SU-DHL-6 (cell line): ENCODE data around the gene NOP16.

Source experiments
- CTCF ChIP-seq: fragments of 200-600 bp; sonication (generic); IDR thresholded peaks from one replicate; pipeline ENCODE4 v1.5.1; 2017; ENCODE audit warnings: antibody characterized with exemption, mild to moderate bottlenecking, low read length, moderate library complexity; ENCODE audit not compliant: insufficient read depth, poor library complexity, severe bottlenecking
- EZH2phosphoT487 ChIP-seq: fragments of 200-600 bp; sonication (generic), shearing (Covaris generic); conservative IDR thresholded peaks from 2 replicates; pipeline ENCODE4 v1.6.1; 2018; ENCODE audit warnings: mild to moderate bottlenecking, antibody characterized with exemption, low read length, moderate library complexity, mixed read lengths

- TF ChIP-seq CTCF = no peak
- no peak for TF ChIP-seq EZH2phosphoT487
These were observed 32.2 kb downstream of the NOP16 start for GRCh38 chr5:176356179-176356566.
